Activated CD8-positive, alpha-beta memory T cell treated with anti-CD3 and anti-CD28 coated beads, Interleukin-2, amount 50 U/mL, for 1 hour (primary cell): ENCODE measurements around the gene SSX2IP.
"Not testable (repeated sequence)": the region's sequence is repeated elsewhere in the genome, so short reads cannot be mapped to it uniquely, and the experiment has no call there.

Experiments used
- DNase-seq: peaks from one replicate; pipeline ENCODE4 v3.0.0-alpha.2; 2020; ENCODE audit errors: extremely low read depth

Gene SSX2IP

DNA sequence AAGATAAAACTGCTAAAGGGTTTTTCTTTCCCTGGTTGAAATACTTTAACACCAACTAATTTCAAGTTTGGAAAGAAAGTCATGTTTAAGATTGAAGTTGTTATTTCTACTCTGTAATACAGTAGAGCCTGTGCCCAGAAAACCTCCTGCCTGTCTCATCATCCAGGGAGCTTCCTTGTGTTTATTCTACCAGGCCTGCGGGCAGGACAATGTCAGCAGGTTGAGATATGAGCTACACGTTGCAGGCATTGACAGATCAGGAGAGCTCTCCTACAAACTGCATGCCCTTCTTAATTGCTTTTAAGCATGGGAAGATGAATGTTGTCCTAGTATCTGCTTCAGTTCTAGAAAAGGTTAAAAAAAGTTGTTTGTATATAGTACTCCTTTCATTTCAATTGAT, 72.9 kb downstream of the SSX2IP start:
- DNase-seq, result no peak

DNA sequence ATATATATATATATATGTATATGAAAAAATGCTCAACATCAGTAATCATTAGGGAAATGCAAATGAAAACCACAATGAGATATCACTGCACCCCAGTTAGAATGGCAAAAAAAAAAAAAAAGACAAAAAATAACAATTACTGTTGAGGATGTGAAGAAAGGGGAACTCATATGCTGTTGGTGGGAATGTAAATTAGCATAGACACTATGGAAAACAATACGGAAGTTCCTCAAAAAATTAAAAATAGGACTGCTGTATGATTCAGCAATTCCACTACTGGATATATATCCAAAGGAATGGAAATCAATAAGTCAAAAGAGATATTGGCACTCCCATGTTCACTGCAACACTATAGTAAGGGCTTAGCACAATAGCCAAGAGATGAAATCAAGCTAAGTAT, 74.5 kb downstream of the SSX2IP start:
- DNase-seq, result no peak

- no peak for DNase-seq
These were observed 76.4 kb downstream of the SSX2IP start for GRCh38 chr1:84613887-84614286.

DNA sequence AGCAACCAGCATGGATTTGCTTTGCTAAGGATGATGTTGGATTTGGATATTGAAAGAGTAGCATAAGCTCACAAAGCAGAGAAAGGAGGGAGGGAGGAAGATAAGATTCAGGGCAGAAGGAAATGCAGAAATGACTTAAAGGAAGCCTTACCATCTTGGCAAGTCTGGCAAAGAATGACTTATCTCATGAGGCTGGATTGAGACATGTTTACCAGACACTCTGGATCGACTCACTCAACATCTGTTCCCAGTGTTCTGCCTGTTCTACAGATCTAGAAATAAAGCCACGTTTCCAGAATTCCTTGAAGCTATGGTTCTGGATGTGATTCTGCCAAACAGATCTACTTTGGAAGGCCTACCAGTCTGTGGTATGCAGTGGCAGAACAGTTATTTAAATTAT, 77.2 kb downstream of the SSX2IP start:
- no peak for DNase-seq

DNA sequence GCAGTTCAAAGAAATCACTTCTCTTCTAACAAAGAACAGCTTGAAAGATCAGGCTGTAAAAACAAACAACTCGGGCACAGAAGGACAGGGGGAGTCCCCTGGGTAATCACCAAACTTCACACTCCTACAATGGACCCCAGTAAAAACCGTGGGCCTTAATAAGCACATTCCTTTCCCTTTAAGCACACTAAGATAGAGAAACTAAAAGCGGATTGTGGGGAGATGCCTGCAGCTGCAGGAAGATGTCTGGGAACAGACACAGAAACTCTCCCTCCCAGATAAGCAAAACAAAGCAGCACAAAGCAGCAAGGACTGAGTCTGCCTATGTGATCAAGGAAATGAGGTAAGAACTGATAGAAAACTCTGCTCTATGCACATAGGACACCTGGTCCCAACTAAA, 78.5 kb downstream of the SSX2IP start:
- DNase-seq, result no peak

GRCh38 chr1:84611091-84611490, 79.2 kb downstream of the SSX2IP start:
- DNase-seq, result no peak

DNA sequence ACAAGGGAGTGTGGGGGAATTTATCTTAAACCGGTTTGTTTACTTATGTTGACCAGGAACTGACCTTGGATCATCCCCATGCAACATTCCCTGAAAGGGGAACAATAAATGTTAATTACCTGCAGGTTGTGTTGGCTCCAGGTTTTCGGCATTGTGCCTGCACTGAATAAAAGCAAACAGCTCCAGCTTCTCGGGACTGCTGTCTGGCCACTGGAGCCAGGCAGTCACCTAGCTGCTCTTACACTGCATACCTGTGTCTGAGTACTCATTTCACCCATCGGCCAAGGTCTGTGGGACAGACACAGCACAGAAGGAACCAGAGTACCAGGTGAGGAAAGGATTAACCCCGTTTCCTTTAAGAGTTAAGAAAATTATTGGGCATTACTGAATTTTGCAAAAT, 83.3 kb downstream of the SSX2IP start:
- DNase-seq, result no peak

DNA sequence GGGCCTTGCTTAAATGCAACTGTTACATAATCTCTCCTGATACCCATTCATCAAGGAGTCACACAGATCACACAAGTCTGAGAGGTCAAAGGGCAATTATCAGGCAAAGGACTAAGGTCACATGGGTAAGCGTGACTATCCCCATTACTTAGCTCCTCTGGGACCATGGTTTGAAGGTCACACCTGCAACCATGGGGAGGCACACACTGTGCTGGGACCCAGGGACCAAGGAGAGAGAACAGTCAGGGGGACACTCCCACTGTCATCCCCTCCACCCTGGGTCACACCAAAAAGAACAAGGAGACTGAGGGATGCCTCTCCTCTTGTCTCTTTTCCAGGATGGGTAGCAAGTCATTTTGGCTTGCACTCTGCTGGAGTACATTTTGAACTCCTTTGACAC, 85.1 kb downstream of the SSX2IP start:
- no peak for DNase-seq

- no peak for DNase-seq
These were observed 86.1 kb downstream of the SSX2IP start for GRCh38 chr1:84603941-84604830.

GRCh38 chr1:84603223-84603622, 87.0 kb downstream of the SSX2IP start:
- DNase-seq, result no peak

DNA sequence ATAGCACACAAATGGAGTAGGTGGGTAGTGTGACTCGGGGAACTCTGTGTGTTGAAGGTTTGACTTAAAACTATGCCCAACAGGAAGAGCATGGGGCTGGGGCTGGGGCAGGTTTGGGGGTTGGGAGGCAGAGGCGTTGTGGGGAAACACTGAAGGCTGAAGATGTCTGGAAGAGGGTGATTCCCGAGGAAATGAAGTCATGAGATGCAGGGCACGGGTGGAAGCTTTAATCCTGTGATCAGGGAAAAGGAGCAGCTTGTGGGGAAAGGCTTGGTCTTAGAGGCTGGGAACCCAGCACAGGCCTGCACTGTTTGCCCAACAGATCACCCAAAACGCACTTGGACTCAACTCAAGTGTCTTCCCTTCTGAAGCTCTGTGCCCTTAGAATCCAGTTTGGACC, 89.5 kb downstream of the SSX2IP start:
- DNase-seq, result no peak

DNA sequence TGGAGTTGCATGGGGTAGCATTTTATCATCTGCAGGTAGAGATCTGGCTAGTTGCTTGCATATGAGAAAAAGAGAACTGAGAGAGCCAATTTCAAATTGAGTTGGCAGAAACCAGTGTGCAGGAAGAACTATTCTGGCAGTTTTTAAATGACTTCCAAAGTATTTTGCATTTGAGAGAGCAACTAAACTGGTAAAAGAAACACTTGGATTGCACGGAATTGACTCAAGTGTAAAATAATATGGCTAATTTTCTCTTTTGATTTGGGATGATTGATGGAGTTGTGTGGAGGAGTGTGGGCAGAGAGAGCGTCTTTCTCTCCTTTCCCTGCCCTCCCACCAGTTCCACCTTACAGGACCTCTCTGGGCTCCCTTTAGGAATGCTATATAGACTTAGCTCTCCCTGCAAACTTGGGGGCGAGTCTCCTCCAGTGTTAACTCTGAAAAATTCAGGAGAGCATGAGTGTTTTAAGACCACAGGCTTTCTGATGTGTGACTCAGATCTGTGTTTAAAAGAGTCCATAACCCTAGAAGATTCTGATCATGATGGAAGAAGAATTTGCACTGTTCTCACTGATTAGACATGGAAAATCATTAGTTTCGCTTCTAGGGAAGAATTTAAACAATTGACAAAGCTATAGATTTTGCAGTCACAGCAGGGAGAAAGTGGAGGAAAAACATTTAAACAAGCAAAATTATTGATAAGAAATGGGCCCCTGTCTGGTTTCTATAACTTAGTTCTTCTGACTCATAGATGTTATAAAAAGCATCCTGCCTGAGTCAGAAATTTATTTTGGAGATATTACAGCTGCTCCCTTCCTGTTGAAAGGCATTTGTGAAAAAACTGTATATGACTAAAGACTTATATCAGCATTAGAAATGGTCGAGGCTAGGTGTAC, 91.2 kb downstream of the SSX2IP start:
- no peak for DNase-seq

GRCh38 chr1:84598418-84598817, 91.8 kb downstream of the SSX2IP start:
- no peak for DNase-seq

- no peak for DNase-seq
These were observed 93.2 kb downstream of the SSX2IP start for GRCh38 chr1:84597011-84597410.

DNA sequence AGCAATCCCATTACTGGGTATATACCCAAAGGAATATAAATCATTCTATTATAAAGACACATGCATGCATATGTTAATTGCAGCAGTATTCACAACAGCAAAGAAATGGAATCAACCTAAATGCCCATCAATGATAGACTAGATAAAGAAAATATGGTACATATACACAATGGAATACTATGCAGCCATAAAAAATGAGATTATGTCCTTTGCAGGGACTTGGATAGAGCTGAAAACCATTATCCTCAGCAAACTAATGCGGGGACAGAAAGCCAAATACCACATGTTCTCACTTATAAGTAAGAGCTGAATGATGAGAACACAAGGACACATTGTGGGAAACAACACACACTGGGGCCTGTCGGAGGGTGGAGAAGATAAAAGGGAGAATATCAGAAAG, 95.3 kb downstream of the SSX2IP start:
- DNase-seq, result not testable (repeated sequence)
